ENCODE data around the gene TOMM7.
"Not testable (repeated sequence)": the region's sequence is repeated elsewhere in the genome, so short reads cannot be mapped to it uniquely, and the experiment has no call there.

TOMM7 gene

GRCh38 chr7:22853138-22853537 lies 30.5 kb upstream of the TOMM7 start:
- DNase-seq = no peak

- no peak for DNase-seq
Observed at GRCh38 chr7:22851145-22851544, 28.5 kb upstream of the TOMM7 start.

GRCh38 chr7:22850394-22850793 lies 27.7 kb upstream of the TOMM7 start:
- not testable (repeated sequence) for DNase-seq

- DNase-seq = no peak
Observed at GRCh38 chr7:22849662-22850061, 27.0 kb upstream of the TOMM7 start.

GRCh38 chr7:22849172-22849571 lies 26.5 kb upstream of the TOMM7 start:
- DNase-seq = no peak

- no peak for DNase-seq
Observed at GRCh38 chr7:22846961-22847360, 24.3 kb upstream of the TOMM7 start.

- DNase-seq = no peak
Observed at GRCh38 chr7:22845221-22845834, 22.7 kb upstream of the TOMM7 start.

- DNase-seq = no peak
Observed at GRCh38 chr7:22843681-22844309, 21.1 kb upstream of the TOMM7 start.

- DNase-seq = no peak
Observed at GRCh38 chr7:22842973-22843372, 20.3 kb upstream of the TOMM7 start.

GRCh38 chr7:22842383-22842941 lies 19.8 kb upstream of the TOMM7 start:
- DNase-seq = no peak

- DNase-seq = no peak
Observed at GRCh38 chr7:22841954-22842353, 19.3 kb upstream of the TOMM7 start.

- no peak for DNase-seq
Observed at GRCh38 chr7:22837308-22837707, 14.7 kb upstream of the TOMM7 start.

- DNase-seq = not testable (repeated sequence)
Observed at GRCh38 chr7:22836506-22836905, 13.9 kb upstream of the TOMM7 start.

GRCh38 chr7:22833957-22834356 lies 11.3 kb upstream of the TOMM7 start:
- DNase-seq = no peak

GRCh38 chr7:22833113-22833855 lies 10.6 kb upstream of the TOMM7 start:
- DNase-seq = no peak

- DNase-seq = no peak
Observed at GRCh38 chr7:22832401-22832800, 9.8 kb upstream of the TOMM7 start.

- DNase-seq = no peak
Observed at GRCh38 chr7:22831602-22832305, 9.1 kb upstream of the TOMM7 start.

- DNase-seq = no peak
Observed at GRCh38 chr7:22827563-22827962, 4.9 kb upstream of the TOMM7 start.

GRCh38 chr7:22826593-22826992 lies 3.9 kb upstream of the TOMM7 start:
- no peak for DNase-seq

GRCh38 chr7:22824760-22825159 lies 2.1 kb upstream of the TOMM7 start:
- no peak for DNase-seq

GRCh38 chr7:22823142-22823497 lies 471 bp upstream of the TOMM7 start:
- DNase-seq = no peak

GRCh38 chr7:22821702-22822485 lies 755 bp downstream of the TOMM7 start:
- DNase-seq = peak; percentile 17

- DNase-seq = no peak
Observed at GRCh38 chr7:22819476-22819875, 3.2 kb downstream of the TOMM7 start.

Measured in activated CD4-positive, alpha-beta T cell treated with anti-CD3 and anti-CD28 coated beads for 48 hours (primary cell).